HepG2 (cell line): ENCODE results near the gene FAM124A. TPM values are rescaled to one million over a fixed set of nuclear protein-coding genes. Genes with fewer than 3 reads are reported as not detected.

ENCODE experiments used
- ATAC-seq: fragments of 200-7000 bp; cut with Tn5 transposase; 3 replicates; pipeline ENCODE4 v1.9.1; 2020; ENCODE audit warnings: mild to moderate bottlenecking, moderate library complexity
- BruUV-seq: library from RNA; stranded (reverse); fragments of 400-500 nt; replicated peaks from 2 replicates; lab custom pipeline; 2021; lab: Mats Ljungman, UMichigan
- CTCF ChIA-PET: fragments of 300-600 bp; formaldehyde crosslinking; extraction: SDS; loops from one replicate; lab custom pipeline; 2021; ENCODE audit warnings: low total read pairs, inconsistent platforms, low intra/inter-chr PET ratio; lab: Yijun Ruan, JAX
- POLR2A ChIA-PET: fragments of 350-600 bp; sonication (Branson Sonifier 250); formaldehyde crosslinking; loops from one replicate; lab custom pipeline; 2020; ENCODE audit warnings: antibody characterized with exemption, inconsistent platforms; lab: Yijun Ruan, JAX
- DNase-seq: peaks from one replicate; pipeline ENCODE4 v3.0.0-alpha.2; 2015; ENCODE audit warnings: low spot score
- FAIRE-seq: peaks from 3 replicates; lab custom pipeline; 2011; peaks lifted over from hg19 to GRCh38; lab: Jason Lieb, UNC
- H2AFZ ChIP-seq: one replicate; pipeline ENCODE4 v1.6.1; 2011; ENCODE audit warnings: low read length, inconsistent platforms
- H3K27ac ChIP-seq: fragments of 300-600 bp; 3 replicates; pipeline ENCODE4 v1.8.0; 2011; ENCODE audit warnings: mixed run types, mild to moderate bottlenecking, mixed read lengths, low read length, inconsistent platforms; ENCODE audit not compliant: insufficient read depth; ENCODE audit errors: extremely low read length
- H3K27me3 ChIP-seq, 2 experiments: fragments of 200-600 bp in 1 of 2; 2 replicates in 1 of 2; 3 replicates in 1 of 2; pipeline versions ENCODE4 v1.6.0 to v1.8.0; 2011; ENCODE audit warnings: low read length in 2 of 2, mild to moderate bottlenecking in 2 of 2, moderate library complexity in 2 of 2, inconsistent platforms in 1 of 2; ENCODE audit not compliant: insufficient read depth in 2 of 2, control insufficient read depth in 1 of 2
- H3K36me3 ChIP-seq, 2 experiments: fragments of 200-600 bp in 1 of 2; replicated peaks in 1 of 2; 2 replicates in 1 of 2; 3 replicates in 1 of 2; pipeline versions ENCODE4 v1.5.1 to v1.8.0; 2011; ENCODE audit warnings: low read length in 2 of 2, inconsistent platforms in 1 of 2; ENCODE audit not compliant: insufficient read depth in 2 of 2, control insufficient read depth in 1 of 2
- H3K4me1 ChIP-seq: 2 replicates; pipeline ENCODE4 v1.5.1; 2012; ENCODE audit warnings: low read length, inconsistent platforms; ENCODE audit not compliant: insufficient read depth
- H3K4me2 ChIP-seq: 2 replicates; pipeline ENCODE4 v1.6.0; 2011; ENCODE audit warnings: low read depth, low read length, inconsistent platforms
- H3K4me3 ChIP-seq, 3 experiments: fragments of 200-600 bp in 1 of 3; sonication (generic), shearing (Covaris generic) in 1 of 3; replicated peaks in 1 of 3; 2 replicates each; pipeline ENCODE4 v1.5.1; 2011 to 2016; ENCODE audit warnings: low read length in 3 of 3, inconsistent platforms in 2 of 3, low read depth in 2 of 3, mild to moderate bottlenecking in 2 of 3, control low read depth in 1 of 3, mixed read lengths in 1 of 3; ENCODE audit not compliant: insufficient read depth in 1 of 3
- H3K79me2 ChIP-seq: one replicate; pipeline ENCODE4 v1.6.1; 2011; ENCODE audit warnings: low read length, inconsistent platforms; ENCODE audit not compliant: insufficient read depth
- H3K9ac ChIP-seq: 2 replicates; pipeline ENCODE4 v1.6.0; 2011; ENCODE audit warnings: mild to moderate bottlenecking, low read depth, low read length, inconsistent platforms; ENCODE audit not compliant: insufficient read depth
- H3K9me3 ChIP-seq: 2 replicates; pipeline ENCODE4 v1.5.1; 2012; ENCODE audit warnings: mild to moderate bottlenecking, low read length
- H4K20me1 ChIP-seq: 2 replicates; pipeline ENCODE4 v1.6.0; 2011; ENCODE audit warnings: inconsistent platforms, mild to moderate bottlenecking, low read length, moderate library complexity; ENCODE audit not compliant: insufficient read depth
- CBFB ChIP-seq: sonication (generic); formaldehyde crosslinking; IDR thresholded peaks from 2 replicates; pipeline ENCODE4 v1.4.0; 2020; ENCODE audit warnings: missing genetic modification reagents
- CCAR2 ChIP-seq: fragments of 200-400 bp; formaldehyde crosslinking; optimal IDR thresholded peaks from 2 replicates; pipeline ENCODE3; 2018; ENCODE audit warnings: low read depth, mild to moderate bottlenecking, low read length, moderate library complexity
- CENPBD1 ChIP-seq: sonication (generic); formaldehyde crosslinking; IDR thresholded peaks from 2 replicates; pipeline ENCODE4 v1.8.0; 2022; ENCODE audit warnings: missing genetic modification reagents, low read depth, mild to moderate bottlenecking, borderline replicate concordance
- CREB3 ChIP-seq: sonication (generic); formaldehyde crosslinking; IDR thresholded peaks from 2 replicates; pipeline ENCODE4 v1.5.0; 2020; ENCODE audit warnings: missing genetic modification reagents
- EHMT2 ChIP-seq: fragments of 200-600 bp; sonication (generic); IDR thresholded peaks from 2 replicates; pipeline ENCODE4 v1.7.0; 2017; ENCODE audit warnings: antibody characterized with exemption, low read depth, low read length, borderline replicate concordance
- HIVEP1 ChIP-seq: sonication (generic); formaldehyde crosslinking; IDR thresholded peaks from 2 replicates; pipeline ENCODE4 v1.4.0; 2020; ENCODE audit warnings: mild to moderate bottlenecking, missing genetic modification reagents
- JUND ChIP-seq: sonication (generic); formaldehyde crosslinking; IDR thresholded peaks from 2 replicates; pipeline ENCODE4 v1.8.0; 2022; ENCODE audit warnings: mild to moderate bottlenecking, missing genetic modification reagents
- MEIS2 ChIP-seq: sonication (generic); formaldehyde crosslinking; IDR thresholded peaks from 2 replicates; pipeline ENCODE4 v1.9.0; 2021; ENCODE audit warnings: mild to moderate bottlenecking, missing genetic modification reagents
- SKI ChIP-seq: fragments of 450-650 bp; IDR thresholded peaks from one replicate; pipeline ENCODE4 v1.6.1; 2018; ENCODE audit warnings: mild to moderate bottlenecking; ENCODE audit not compliant: partially characterized antibody
- SOX6 ChIP-seq, 2 experiments: fragments of 450-650 bp in 1 of 2; sonication (generic) in 1 of 2; formaldehyde crosslinking in 1 of 2; IDR thresholded peaks; 2 replicates each; pipeline versions ENCODE4 v1.4.0 to v1.6.1; 2017 to 2020; ENCODE audit warnings: antibody characterized with exemption in 1 of 2, mild to moderate bottlenecking in 1 of 2, missing genetic modification reagents in 1 of 2
- TEAD2 ChIP-seq: sonication (generic); formaldehyde crosslinking; IDR thresholded peaks from 2 replicates; pipeline ENCODE4 v1.9.0; 2021; ENCODE audit warnings: missing genetic modification reagents
- ZBTB34 ChIP-seq: sonication (generic); formaldehyde crosslinking; IDR thresholded peaks from 2 replicates; pipeline ENCODE4 v1.8.0; 2022; ENCODE audit warnings: mild to moderate bottlenecking, missing genetic modification reagents
- ZNF20 ChIP-seq: sonication (generic); formaldehyde crosslinking; IDR thresholded peaks from 2 replicates; pipeline ENCODE4 v1.4.0; 2020; ENCODE audit warnings: mild to moderate bottlenecking, moderate library complexity, missing genetic modification reagents
- ZNF234 ChIP-seq: sonication (generic); formaldehyde crosslinking; conservative IDR thresholded peaks from 2 replicates; pipeline ENCODE4 v1.5.1; 2020; ENCODE audit warnings: mild to moderate bottlenecking, missing genetic modification reagents
- ZNF24 ChIP-seq: fragments of 450-650 bp; IDR thresholded peaks from 2 replicates; pipeline ENCODE4 v1.6.1; 2017; ENCODE audit warnings: antibody characterized with exemption, mild to moderate bottlenecking
- ZNF331 ChIP-seq: sonication (generic); formaldehyde crosslinking; IDR thresholded peaks from 2 replicates; pipeline ENCODE4 v1.4.0; 2020; ENCODE audit warnings: missing genetic modification reagents
- ZNF451 ChIP-seq: sonication (generic); formaldehyde crosslinking; IDR thresholded peaks from 2 replicates; pipeline ENCODE4 v1.5.0; 2020; ENCODE audit warnings: mild to moderate bottlenecking, missing genetic modification reagents
- WGBS: methylation state at CpG from one replicate; pipeline ENCODE4 v1.1.6; 2017; ENCODE audit warnings: low lambda C conversion rate; 5-methylcytosine and 5-hydroxymethylcytosine counted together
- in situ Hi-C: cut with HindIII; loops from 2 replicates; pipeline ENCODE4 v1.10.0; 2017; ENCODE audit warnings: low pct_unique_long_range_greater_than_20kb; ENCODE audit not compliant: extremely low pct_ligation_motif_present
- intact Hi-C: fragments of 100-400 bp; cut with micrococcal nuclease; formaldehyde crosslinking; loops from one replicate; pipeline ENCODE4 v1.10.0; 2022; ENCODE audit not compliant: unreplicated experiment
- polyA plus RNA-seq, 8 experiments: library from polyadenylated mRNA; depleted of rRNA in 3 of 8; stranded (reverse) in 7 of 8; unstranded in 1 of 8; fragments of >200 nt; fragmentation: Illumina TruSeq in 4 of 8; extraction: Trizol in 4 of 8; gene quantifications; 2 replicates each; pipeline versions ENCODE4 v1.2.1 to v1.2.3, GENCODE V29; 2011 to 2016; ENCODE audit warnings: low read depth in 4 of 8, missing spikeins in 1 of 8, mixed read lengths in 1 of 8; ENCODE audit not compliant: insufficient read depth in 1 of 8
- total RNA-seq, 5 experiments: library from RNA; depleted of rRNA; stranded (reverse); fragments of >200 nt; fragmentation: Illumina TruSeq; extraction: Trizol; gene quantifications; 2 replicates each; pipeline ENCODE4 v1.2.3, GENCODE V29; 2016; ENCODE audit warnings: low read depth in 1 of 5

Gene FAM124A
- total and polyA plus RNA-seq, 2 of the 13 experiments (the other 11 are each of a cell fraction or from before 2014, with no cell fraction given): not detected

GRCh38 chr13:51313619-51314018, 91.4 kb downstream of the FAM124A start:
- in situ Hi-C loops: no loop called here
- no peaks in the 10 kb centered on the region for H3K9me3 ChIP-seq

GRCh38 chr13:51317262-51317661, 95.1 kb downstream of the FAM124A start:
- Histone ChIP-seq H3K9ac (no peak overlapping the region), H4K20me1 (no peaks in the 10 kb centered on the region; the same call in 1 of the 2 replicates), H3K4me3 (no peak overlapping the region), H3K79me2 (no peaks in the 10 kb centered on the region), H3K36me3 (no peaks in the 10 kb centered on the region), H3K9me3 (no peaks in the 10 kb centered on the region), H3K27ac (no peak overlapping the region), H2AFZ (no peak overlapping the region), H3K27me3 (peaks cover 0 to 17% of the 10 kb centered on the region in 2 experiments; a peak in 2 of 5 replicates), H3K4me2 (no peak overlapping the region), H3K4me1 (no peaks in the 10 kb centered on the region)
- intact Hi-C loops (no loop called here), in situ Hi-C loops (no loop called here)
- DNase-seq (no peak), ATAC-seq (no peak), FAIRE-seq (no peak)
- no TSS peak for BruUV-seq
- CTCF ChIA-PET: no interaction called here
- POLR2A ChIA-PET: no interaction called here
- 0% methylated on average over 1 of the region's 1 CpG for WGBS
- no peak for TF ChIP-seq CREB3 (CRISPR knock-in tag)
- no peak for TF ChIP-seq ZNF331 (CRISPR knock-in tag)
- TF ChIP-seq MEIS2 (CRISPR knock-in tag): no peak
- TF ChIP-seq SKI: no peak
- no peak for TF ChIP-seq EHMT2
- no peak for TF ChIP-seq CCAR2
- no peak for TF ChIP-seq SOX6 (IDR thresholded peaks at IDR 0.05)
- TF ChIP-seq SOX6 (CRISPR knock-in tag; IDR thresholded peaks at IDR 0.05): no peak
- no peak for TF ChIP-seq ZNF24
- TF ChIP-seq ZNF451 (CRISPR knock-in tag): no peak
- TF ChIP-seq CENPBD1 (CRISPR knock-in tag): no peak
- TF ChIP-seq ZNF234 (CRISPR knock-in tag): no peak

More at GRCh38 chr13:51313619-51314018, 91.4 kb downstream of the FAM124A start:
- no peak for TF ChIP-seq ZNF20 (CRISPR knock-in tag)
- TF ChIP-seq ZBTB34: no peak
- no peak for TF ChIP-seq TEAD2
- no peak for TF ChIP-seq JUND (CRISPR knock-in tag)
- TF ChIP-seq HIVEP1 (CRISPR knock-in tag): no peak
- TF ChIP-seq CBFB (CRISPR knock-in tag): no peak
- POLR2A ChIA-PET: no interaction called here
- ATAC-seq (no peak), DNase-seq (no peak), FAIRE-seq (no peak)
- H3K36me3 ChIP-seq: no peaks in the 10 kb centered on the region
- H4K20me1 ChIP-seq: no peaks in the 10 kb centered on the region; the same call in 1 of the 2 replicates
- CTCF ChIA-PET: no interaction called here
- H3K9ac ChIP-seq: no peak overlapping the region
- 0% methylated on average over 1 of the region's 1 CpG for WGBS
- no peaks in the 10 kb centered on the region for H3K4me1 ChIP-seq
- no peak overlapping the region for H3K4me2 ChIP-seq
- no peak overlapping the region for H2AFZ ChIP-seq
- BruUV-seq: no TSS peak
- intact Hi-C loops: no loop called here
- H3K27ac ChIP-seq: no peak overlapping the region
- no peaks in the 10 kb centered on the region for H3K79me2 ChIP-seq
- no peak overlapping the region for H3K4me3 ChIP-seq
- H3K27me3 ChIP-seq: peaks cover 0 to 13% of the 10 kb centered on the region in 2 experiments; a peak in 1 of 5 replicates
